ENCODE measurements around the gene ZNF256. TPM values are rescaled to one million over a fixed set of nuclear protein-coding genes. Genes with fewer than 3 reads are reported as not detected.

Gene ZNF256
- 0.62 and 1.2 TPM in 2 replicates for total RNA-seq (2011; cell fraction: chromatin; rRNA removed; ENCODE audit: low replicate concordance)
- total RNA-seq (2011; cell fraction: nucleolus; rRNA removed): 0.26 and 0.33 TPM in 2 replicates
- total RNA-seq (2011; cell fraction: nucleoplasm; rRNA removed): 0.59 and 0.61 TPM in 2 replicates
- 0.27 TPM in 1 of 2 replicates, not detected in the other for total RNA-seq (2014; rRNA removed)
- total RNA-seq (2014; rRNA removed; fragmentation: Illumina TruSeq; extraction: Trizol): 0.36 and 0.41 TPM in 2 replicates
- total RNA-seq (2015; rRNA removed; fragmentation: Illumina TruSeq; extraction: Trizol): 0.07 and 0.26 TPM in 2 replicates
- 0.20 and 0.42 TPM in 2 replicates for total RNA-seq (2021)
- polyA plus RNA-seq (2011; rRNA removed): 0.04 and 0.11 TPM in 2 replicates
- not detected in 2 replicates for polyA plus RNA-seq (2011; cell fraction: cytosol; rRNA removed)
- polyA plus RNA-seq (2011; cell fraction: nucleus; rRNA removed): 0.06 and 0.07 TPM in 2 replicates
- polyA plus RNA-seq (2012): 0.16 and 0.36 TPM in 2 replicates
- 0.17 and 0.22 TPM in 2 replicates for polyA plus RNA-seq (2014; fragmentation: Illumina TruSeq; extraction: Trizol)
- polyA plus RNA-seq (2014; fragmentation: Nextera tagmentation; extraction: Ambion mirVana): under 1 TPM in 1 of 2 experiments, not detected in 1; 0.13 TPM
- polyA plus RNA-seq (2014; rRNA removed): 0.12 and 0.23 TPM in 2 replicates
- polyA minus RNA-seq (2011; rRNA and poly(A)+ RNA removed): 0.09 and 0.25 TPM in 2 replicates
- not detected in 2 replicates for polyA minus RNA-seq (2011; cell fraction: cytosol; rRNA and poly(A)+ RNA removed)
- not detected in 2 replicates for polyA minus RNA-seq (2011; cell fraction: nucleus; rRNA and poly(A)+ RNA removed)
- Bru-seq, nascent RNA: percentile 40 among the genes with signal in this experiment
- BruChase-seq, experiment 1, labeled RNA remaining after a 2-hour chase: percentile 38 among the genes with signal in this experiment
- percentile 33 among the genes with signal in this experiment for BruChase-seq, experiment 2, labeled RNA remaining after a 6-hour chase
- long read RNA-seq, experiment 1, partial matches to known transcripts: 1 of 5 reads
- long read RNA-seq, experiment 1, other reads (novel, unspliced or antisense): 0 of 5 reads
- long read RNA-seq, experiment 2, partial matches to known transcripts: 0 of 1 reads
- long read RNA-seq, experiment 2, other reads (novel, unspliced or antisense): 0 of 1 reads
- long read RNA-seq, experiment 3: 0 reads

DNA sequence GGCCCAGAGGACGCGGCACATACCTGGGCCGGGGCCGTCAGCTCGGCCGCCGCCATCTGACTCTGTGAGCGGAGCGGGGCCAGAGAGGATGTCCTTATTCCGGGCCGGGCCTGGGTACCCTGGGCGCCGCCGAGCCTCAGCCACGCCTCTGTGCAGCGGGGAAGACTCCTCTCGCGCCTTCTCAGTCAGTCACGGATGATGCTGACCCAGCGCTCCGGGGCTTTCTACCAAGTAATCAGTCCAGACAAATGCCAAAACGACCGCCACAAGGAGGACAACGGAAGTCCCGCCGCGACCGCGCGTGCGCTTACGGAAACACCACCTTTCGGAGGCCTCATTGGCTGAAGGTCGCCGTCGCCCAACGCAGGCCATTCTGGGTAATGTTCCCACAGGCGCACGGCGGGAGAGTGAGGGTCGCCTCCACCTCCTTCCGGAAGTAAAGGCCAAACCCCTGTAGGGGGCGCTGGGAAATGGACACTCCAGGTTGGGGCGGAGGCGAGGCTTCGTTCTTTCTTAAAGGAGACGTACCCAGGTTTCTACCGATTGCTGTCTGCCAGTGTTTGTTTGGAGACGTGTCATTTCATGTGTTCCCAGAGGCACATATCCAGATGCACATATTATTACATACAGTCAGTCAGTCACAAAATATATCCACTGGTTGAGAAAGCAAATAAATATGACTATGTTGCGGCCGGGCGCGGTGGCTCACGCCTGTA, at the start of gene ZNF256:
ZNF256 (minus strand) TSS at position 288 of the 716 bp plus-strand sequence; CDS start at position 56, 232 bp downstream.
- Histone ChIP-seq H2AFZ (ENCODE audit: low read depth, low read length) (no peak within 1 kb of the TSS), H3K36me3 (ENCODE audit: control insufficient read depth, insufficient read depth, low read length) (no peaks in the 10 kb centered on the region), H3K9ac (ENCODE audit: insufficient read depth in 1 of 2, low read depth in 2 of 2, low read length in 2 of 2) (no peak within 1 kb of the TSS), H3K79me2 (ENCODE audit: control insufficient read depth, insufficient read depth, low read length) (no peaks in the 10 kb centered on the region), H3K4me1 (replicated peaks in 1 of 2; ENCODE audit: control insufficient read depth in 2 of 2, insufficient read depth in 2 of 2, low read length in 2 of 2) (no peaks in the 10 kb centered on the region), H3K9me1 (ENCODE audit: control insufficient read depth, insufficient read depth, low read length) (no peaks in the 10 kb centered on the region), H3K4me2 (ENCODE audit: insufficient read depth, low read length) (no peak within 1 kb of the TSS), H3K27me3 (ENCODE audit: control insufficient read depth in 2 of 2, insufficient read depth in 2 of 2, low read length in 2 of 2) (no peaks in the 10 kb centered on the region), H4K20me1 (replicated peaks; ENCODE audit: control insufficient read depth, insufficient read depth, low read length) (no peaks in the 10 kb centered on the region), H3K4me3 (peak within 1 kb of the TSS; percentile 34), H3K9me3 (replicated peaks; ENCODE audit: control insufficient read depth, insufficient read depth, low read depth, low read length) (no peaks in the 10 kb centered on the region; the same call in 1 of the 2 replicates), H3K27ac (ENCODE audit: extremely low read depth, low read depth, low read length) (no peak within 1 kb of the TSS)
- BruUV-seq (replicated peaks): no TSS peak
- in situ Hi-C loops (cut with MboI) (no loop called here), intact Hi-C loops (cut with micrococcal nuclease) (no loop called here)
- ChIA-PET CTCF (ENCODE audit: low intra/inter-chr PET ratio) (no interaction called here), POLR2A (no interaction called here)
- DNase-seq (ENCODE audit: extremely low read depth in 1 of 4, low spot score in 3 of 4) (peak; percentile 18 to 29 (median 21)), FAIRE-seq (no peak), ATAC-seq (peak; percentile 71)
- 18% methylated on average over 52 of the region's 54 CpGs for WGBS (ENCODE audit: insufficient coverage, low coverage, missing lambda C conversion rate)
- TF ChIP-seq, protein P1, sequence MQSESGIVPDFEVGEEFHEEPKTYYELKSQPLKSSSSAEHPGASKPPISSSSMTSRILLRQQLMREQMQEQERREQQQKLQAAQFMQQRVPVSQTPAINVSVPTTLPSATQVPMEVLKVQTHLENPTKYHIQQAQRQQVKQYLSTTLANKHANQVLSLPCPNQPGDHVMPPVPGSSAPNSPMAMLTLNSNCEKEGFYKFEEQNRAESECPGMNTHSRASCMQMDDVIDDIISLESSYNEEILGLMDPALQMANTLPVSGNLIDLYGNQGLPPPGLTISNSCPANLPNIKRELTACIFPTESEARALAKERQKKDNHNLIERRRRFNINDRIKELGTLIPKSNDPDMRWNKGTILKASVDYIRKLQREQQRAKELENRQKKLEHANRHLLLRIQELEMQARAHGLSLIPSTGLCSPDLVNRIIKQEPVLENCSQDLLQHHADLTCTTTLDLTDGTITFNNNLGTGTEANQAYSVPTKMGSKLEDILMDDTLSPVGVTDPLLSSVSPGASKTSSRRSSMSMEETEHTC (IDR thresholded peaks at IDR 0.05): no peak
- no peak for TF ChIP-seq IRF2 (CRISPR knock-in tag; IDR thresholded peaks at IDR 0.05)
- TF ChIP-seq ZNF668 (CRISPR knock-in tag; IDR thresholded peaks at IDR 0.05): no peak
- TF ChIP-seq, protein P2, sequence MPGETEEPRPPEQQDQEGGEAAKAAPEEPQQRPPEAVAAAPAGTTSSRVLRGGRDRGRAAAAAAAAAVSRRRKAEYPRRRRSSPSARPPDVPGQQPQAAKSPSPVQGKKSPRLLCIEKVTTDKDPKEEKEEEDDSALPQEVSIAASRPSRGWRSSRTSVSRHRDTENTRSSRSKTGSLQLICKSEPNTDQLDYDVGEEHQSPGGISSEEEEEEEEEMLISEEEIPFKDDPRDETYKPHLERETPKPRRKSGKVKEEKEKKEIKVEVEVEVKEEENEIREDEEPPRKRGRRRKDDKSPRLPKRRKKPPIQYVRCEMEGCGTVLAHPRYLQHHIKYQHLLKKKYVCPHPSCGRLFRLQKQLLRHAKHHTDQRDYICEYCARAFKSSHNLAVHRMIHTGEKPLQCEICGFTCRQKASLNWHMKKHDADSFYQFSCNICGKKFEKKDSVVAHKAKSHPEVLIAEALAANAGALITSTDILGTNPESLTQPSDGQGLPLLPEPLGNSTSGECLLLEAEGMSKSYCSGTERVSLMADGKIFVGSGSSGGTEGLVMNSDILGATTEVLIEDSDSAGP (CRISPR knock-in tag; IDR thresholded peaks at IDR 0.05): no peak
- TF ChIP-seq, protein P3, sequence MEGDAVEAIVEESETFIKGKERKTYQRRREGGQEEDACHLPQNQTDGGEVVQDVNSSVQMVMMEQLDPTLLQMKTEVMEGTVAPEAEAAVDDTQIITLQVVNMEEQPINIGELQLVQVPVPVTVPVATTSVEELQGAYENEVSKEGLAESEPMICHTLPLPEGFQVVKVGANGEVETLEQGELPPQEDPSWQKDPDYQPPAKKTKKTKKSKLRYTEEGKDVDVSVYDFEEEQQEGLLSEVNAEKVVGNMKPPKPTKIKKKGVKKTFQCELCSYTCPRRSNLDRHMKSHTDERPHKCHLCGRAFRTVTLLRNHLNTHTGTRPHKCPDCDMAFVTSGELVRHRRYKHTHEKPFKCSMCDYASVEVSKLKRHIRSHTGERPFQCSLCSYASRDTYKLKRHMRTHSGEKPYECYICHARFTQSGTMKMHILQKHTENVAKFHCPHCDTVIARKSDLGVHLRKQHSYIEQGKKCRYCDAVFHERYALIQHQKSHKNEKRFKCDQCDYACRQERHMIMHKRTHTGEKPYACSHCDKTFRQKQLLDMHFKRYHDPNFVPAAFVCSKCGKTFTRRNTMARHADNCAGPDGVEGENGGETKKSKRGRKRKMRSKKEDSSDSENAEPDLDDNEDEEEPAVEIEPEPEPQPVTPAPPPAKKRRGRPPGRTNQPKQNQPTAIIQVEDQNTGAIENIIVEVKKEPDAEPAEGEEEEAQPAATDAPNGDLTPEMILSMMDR (IDR thresholded peaks at IDR 0.05 in 2 of 3, conservative IDR thresholded peaks at IDR 0.05 in 1 of 3; ENCODE audit: insufficient read depth in 2 of 3, low read depth in 1 of 3, low read length in 3 of 3): 0 out of 6 replicates have a peak, but pooled peaks of 1 of the 3 experiments have one; percentile 24
- TF ChIP-seq MAZ (CRISPR knock-in tag; conservative IDR thresholded peaks at IDR 0.05 in 1 of 2, IDR thresholded peaks at IDR 0.05 in 1 of 2): peak in 1 of 2 experiments; percentile 21; a peak in 1 of 4 replicates
- peak; percentile 84 for TF ChIP-seq ETV1 (tag; conservative IDR thresholded peaks at IDR 0.05; ENCODE audit: low read depth)
- TF ChIP-seq SETDB1 (IDR thresholded peaks at IDR 0.05; ENCODE audit: low read length): no peak
- no peak for TF ChIP-seq ZNF23 (CRISPR knock-in tag; IDR thresholded peaks at IDR 0.05)
- no peak for TF ChIP-seq ZFP1 (CRISPR knock-in tag; IDR thresholded peaks at IDR 0.05)

All from K562 (cell line).